ENCODE data around the gene CYSTM1.

CYSTM1 gene

DNA sequence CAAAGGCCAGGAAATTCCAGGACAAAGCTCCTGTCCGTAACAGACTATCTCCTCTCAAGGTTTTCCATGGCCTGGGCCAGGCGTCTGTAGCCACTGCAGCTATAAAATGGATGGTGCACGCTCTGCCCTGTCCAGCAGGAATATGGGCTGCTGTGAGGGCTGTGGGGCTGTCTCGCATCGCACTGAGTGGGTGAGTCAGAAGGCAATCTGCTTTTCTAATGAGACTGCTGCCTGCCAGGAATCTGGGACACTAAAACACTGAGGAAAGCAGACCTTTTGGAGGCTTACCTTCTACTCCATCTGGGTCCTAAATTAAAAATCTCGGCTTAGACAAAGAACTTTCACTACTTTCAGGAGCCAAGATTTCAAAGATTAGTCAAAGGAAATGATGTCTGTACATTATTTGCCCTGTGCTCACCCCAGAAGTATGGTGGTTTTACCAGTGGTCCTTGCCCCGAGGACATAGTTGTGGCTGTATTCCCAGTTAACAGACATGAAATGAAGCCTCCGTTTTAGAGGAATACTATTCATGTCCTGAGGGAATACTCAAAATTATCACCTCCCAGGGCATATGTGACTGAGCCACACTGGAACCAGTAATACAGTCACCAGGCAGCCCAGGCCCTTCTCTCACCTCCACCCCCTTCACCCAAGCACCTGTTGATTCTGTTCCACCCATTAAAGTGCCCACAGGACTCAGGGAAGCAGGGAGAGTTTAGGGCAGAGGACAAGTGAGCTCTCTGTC lies 71.6 kb downstream of the CYSTM1 start:
- H3K9me3 ChIP-seq (ENCODE audit: control insufficient read depth, low read length): no peaks in the 10 kb centered on the region
- peak overlapping the region; percentile 1 for H3K9ac ChIP-seq (ENCODE audit: low read length)
- H3K4me3 ChIP-seq (ENCODE audit: low read length): no peak overlapping the region
- H3K36me3 ChIP-seq (ENCODE audit: control insufficient read depth, insufficient read depth, low read length): peaks cover 21% of the 10 kb centered on the region
- peaks cover 89% of the 10 kb centered on the region for H3K4me1 ChIP-seq (ENCODE audit: control insufficient read depth, insufficient read depth, low read length)
- no peaks in the 10 kb centered on the region for H3K27me3 ChIP-seq (ENCODE audit: control insufficient read depth, insufficient read depth, low read length)

DNA sequence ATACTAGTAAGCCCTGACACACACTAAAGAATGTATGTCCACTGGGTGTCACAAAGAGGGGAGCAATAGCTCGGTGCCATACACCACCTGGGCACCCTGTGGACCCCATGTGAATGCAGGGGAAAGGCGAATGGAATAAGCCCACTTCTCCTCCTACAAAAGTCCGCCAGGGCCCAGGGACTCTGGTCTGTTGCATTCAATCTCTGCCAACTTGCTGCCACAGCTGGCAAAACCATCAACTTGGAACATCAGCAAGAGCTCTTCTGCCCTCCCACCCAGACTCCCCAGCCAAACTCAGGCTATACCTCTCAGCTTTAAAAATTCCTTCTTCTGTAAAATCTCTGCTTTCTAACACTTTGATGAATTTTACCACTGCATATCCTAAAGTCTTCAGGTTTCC lies 73.4 kb downstream of the CYSTM1 start:
- Histone ChIP-seq H3K9ac (ENCODE audit: low read length) (no peak overlapping the region), H3K4me3 (ENCODE audit: low read length) (no peak overlapping the region), H3K36me3 (ENCODE audit: control insufficient read depth, insufficient read depth, low read length) (peaks cover 21% of the 10 kb centered on the region), H3K27me3 (ENCODE audit: control insufficient read depth, insufficient read depth, low read length) (no peaks in the 10 kb centered on the region), H3K9me3 (ENCODE audit: control insufficient read depth, low read length) (no peaks in the 10 kb centered on the region), H3K4me1 (ENCODE audit: control insufficient read depth, insufficient read depth, low read length) (peaks cover 89% of the 10 kb centered on the region)

DNA sequence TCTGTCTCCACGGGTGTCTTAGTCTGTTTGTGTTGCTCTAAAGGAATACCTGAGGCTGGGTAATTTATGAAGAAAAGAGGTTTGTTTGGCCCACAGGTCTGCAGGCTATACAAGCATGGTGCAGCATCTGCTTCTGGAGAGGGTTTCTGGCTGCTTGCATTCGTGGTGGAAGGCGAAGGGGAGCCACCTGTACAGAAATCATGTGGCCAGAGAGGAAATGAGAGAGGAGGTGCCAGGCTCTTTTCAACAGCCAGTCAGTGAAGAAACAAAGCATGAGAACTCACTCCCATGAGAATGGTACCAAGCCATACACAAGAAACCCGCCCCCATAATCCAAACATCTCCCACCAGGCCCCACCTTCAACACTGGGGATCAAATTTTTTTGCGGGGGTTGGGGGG lies 74.5 kb downstream of the CYSTM1 start:
- no peaks in the 10 kb centered on the region for H3K9me3 ChIP-seq (ENCODE audit: control insufficient read depth, low read length)
- peaks cover 91% of the 10 kb centered on the region for H3K4me1 ChIP-seq (ENCODE audit: control insufficient read depth, insufficient read depth, low read length)
- no peak overlapping the region for H3K4me3 ChIP-seq (ENCODE audit: low read length)
- no peaks in the 10 kb centered on the region for H3K27me3 ChIP-seq (ENCODE audit: control insufficient read depth, insufficient read depth, low read length)
- H3K36me3 ChIP-seq (ENCODE audit: control insufficient read depth, insufficient read depth, low read length): peaks cover 20% of the 10 kb centered on the region
- H3K9ac ChIP-seq (ENCODE audit: low read length): no peak overlapping the region

DNA sequence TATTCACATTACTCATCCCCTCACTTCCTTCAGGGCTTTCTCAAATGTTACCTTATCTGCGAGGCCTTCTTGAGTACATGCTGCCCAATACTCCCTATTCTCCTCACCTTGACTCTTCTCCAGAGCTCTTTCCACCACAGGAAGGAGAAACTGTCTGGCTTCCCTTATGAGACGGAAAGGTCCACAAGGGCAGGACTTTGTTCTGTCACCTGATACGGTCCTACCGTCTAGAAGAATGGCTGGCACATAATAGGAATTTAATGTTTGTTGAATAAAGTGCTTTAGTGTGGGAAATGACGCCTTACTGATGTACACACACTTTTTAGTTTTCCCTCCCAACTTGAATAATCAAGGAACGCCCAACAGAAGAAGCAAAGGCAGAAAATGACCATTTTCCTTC lies 75.4 kb downstream of the CYSTM1 start:
- Histone ChIP-seq H3K4me3 (ENCODE audit: low read length) (no peak overlapping the region), H3K4me1 (ENCODE audit: control insufficient read depth, insufficient read depth, low read length) (peaks cover 91% of the 10 kb centered on the region), H3K9ac (ENCODE audit: low read length) (no peak overlapping the region), H3K9me3 (ENCODE audit: control insufficient read depth, low read length) (no peaks in the 10 kb centered on the region), H3K36me3 (ENCODE audit: control insufficient read depth, insufficient read depth, low read length) (peaks cover 12% of the 10 kb centered on the region), H3K27me3 (ENCODE audit: control insufficient read depth, insufficient read depth, low read length) (no peaks in the 10 kb centered on the region)

DNA sequence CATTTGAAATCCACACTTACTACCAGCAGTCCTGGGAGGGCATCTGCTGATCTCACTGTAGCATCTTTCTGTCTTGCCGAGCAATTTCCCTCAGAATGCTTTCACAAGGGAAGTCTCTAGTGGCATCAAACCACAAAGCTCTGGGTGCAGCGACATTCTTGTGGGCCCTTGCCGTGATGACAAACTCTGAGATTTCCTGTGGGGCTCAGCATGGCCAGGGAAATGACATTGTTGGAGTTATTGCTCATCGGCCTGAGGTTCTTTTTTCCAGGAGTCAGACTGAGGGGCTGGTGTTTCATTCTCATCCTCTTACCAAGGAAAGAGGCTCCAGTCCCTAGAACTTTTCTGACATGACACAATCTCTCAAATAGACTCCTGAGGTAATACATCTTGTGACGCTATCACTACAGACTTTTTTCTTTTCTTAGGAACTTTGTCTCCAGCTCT lies 76.6 kb downstream of the CYSTM1 start:
- H3K27me3 ChIP-seq (ENCODE audit: control insufficient read depth, insufficient read depth, low read length): no peaks in the 10 kb centered on the region
- H3K36me3 ChIP-seq (ENCODE audit: control insufficient read depth, insufficient read depth, low read length): peaks cover 4% of the 10 kb centered on the region
- peaks cover 87% of the 10 kb centered on the region for H3K4me1 ChIP-seq (ENCODE audit: control insufficient read depth, insufficient read depth, low read length)
- no peak overlapping the region for H3K4me3 ChIP-seq (ENCODE audit: low read length)
- no peaks in the 10 kb centered on the region for H3K9me3 ChIP-seq (ENCODE audit: control insufficient read depth, low read length)
- no peak overlapping the region for H3K9ac ChIP-seq (ENCODE audit: low read length)

DNA sequence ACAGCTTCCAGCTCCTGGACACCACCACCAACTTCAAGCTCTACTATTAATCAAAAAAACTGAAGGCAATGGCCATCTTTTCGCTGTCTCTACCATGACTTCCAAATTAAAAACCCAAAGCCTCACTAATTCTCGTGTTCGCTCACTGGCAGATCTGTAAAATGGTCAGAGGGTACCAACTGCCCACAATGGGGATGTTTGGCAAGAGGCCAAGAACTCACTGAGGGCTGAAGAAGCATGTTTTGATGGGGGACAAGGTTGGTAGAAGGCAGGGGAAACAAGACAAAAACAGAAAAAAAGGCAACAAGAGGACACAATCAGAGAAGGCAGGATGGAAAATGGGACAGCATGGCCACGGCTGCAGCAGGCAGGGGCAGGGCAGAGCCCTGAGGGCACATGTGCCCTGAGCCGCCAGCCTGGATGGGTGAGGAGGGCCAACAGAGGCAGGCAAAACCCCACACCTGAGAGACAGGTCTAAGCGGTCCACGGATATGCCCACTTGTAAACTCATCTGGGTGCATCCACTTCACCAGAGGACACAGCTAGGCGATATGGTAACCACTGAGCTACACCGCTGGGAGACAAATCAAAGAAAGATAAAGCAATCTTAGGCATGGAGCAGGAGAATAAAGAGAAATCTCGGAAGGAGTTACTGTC lies 77.6 kb downstream of the CYSTM1 start:
- peaks cover 76% of the 10 kb centered on the region for H3K4me1 ChIP-seq (ENCODE audit: control insufficient read depth, insufficient read depth, low read length)
- H3K9ac ChIP-seq (ENCODE audit: low read length): no peak overlapping the region

DNA sequence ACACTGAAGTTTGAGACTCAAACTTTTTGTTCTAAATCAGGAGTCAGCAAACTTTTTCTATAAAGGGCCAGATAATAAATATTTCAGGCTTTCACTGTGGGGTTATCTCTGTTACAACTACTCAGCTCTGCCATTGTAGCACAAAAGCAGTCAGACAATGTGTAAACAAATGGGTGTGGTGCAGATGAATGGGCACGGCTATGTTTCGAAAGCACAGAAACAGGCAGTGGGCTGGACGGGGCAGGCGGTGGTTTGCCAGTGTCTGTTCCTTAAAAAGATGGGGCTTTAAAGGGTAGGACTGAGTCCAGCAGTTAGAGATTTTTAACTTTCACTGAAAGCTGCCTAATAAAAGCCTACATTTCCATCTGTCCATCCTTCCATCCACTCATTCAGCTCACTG lies 79.0 kb downstream of the CYSTM1 start:
- no peaks in the 10 kb centered on the region for H3K9me3 ChIP-seq (ENCODE audit: control insufficient read depth, low read length)
- H3K4me1 ChIP-seq (ENCODE audit: control insufficient read depth, insufficient read depth, low read length): peaks cover 77% of the 10 kb centered on the region
- H3K9ac ChIP-seq (ENCODE audit: low read length): no peak overlapping the region

More for the DNA sequence above, 77.6 kb downstream of the CYSTM1 start:
- peaks cover 4% of the 10 kb centered on the region for H3K36me3 ChIP-seq (ENCODE audit: control insufficient read depth, insufficient read depth, low read length)
- H3K4me3 ChIP-seq (ENCODE audit: low read length): no peak overlapping the region
- no peaks in the 10 kb centered on the region for H3K9me3 ChIP-seq (ENCODE audit: control insufficient read depth, low read length)
- no peaks in the 10 kb centered on the region for H3K27me3 ChIP-seq (ENCODE audit: control insufficient read depth, insufficient read depth, low read length)

DNA sequence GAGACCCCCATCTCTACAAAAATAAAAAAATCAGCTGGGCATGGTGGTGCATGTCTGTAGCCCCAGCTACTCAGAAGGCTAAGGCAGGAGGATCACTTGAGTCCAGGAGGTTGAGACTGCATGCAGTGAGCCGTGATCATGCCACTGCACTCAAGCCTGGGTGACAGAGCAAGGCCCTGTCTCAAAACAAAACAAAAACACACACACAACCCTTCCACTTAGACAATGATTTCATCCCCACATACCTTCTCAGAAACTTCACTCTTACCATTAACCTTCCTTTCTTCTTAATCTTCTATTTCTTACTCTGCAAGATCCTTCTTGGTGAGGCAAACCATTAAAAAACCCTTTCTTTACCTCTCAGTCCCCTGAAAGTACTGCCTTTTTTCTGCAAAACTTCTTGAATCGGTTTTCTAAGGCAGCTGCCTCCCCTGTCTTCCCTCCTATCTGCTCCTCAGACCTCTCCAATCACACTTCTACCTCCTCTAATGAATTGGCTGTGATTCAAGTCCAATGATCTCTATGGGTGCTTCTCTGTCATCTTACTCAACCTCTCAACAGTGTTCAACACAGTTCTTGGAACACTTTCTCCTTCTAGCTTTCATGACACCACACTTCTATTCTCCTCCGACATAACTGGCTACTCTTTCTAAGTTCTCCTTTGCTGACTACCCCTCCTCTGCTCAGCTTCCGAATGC lies 80.6 kb downstream of the CYSTM1 start:
- Histone ChIP-seq H3K27me3 (ENCODE audit: control insufficient read depth, insufficient read depth, low read length) (no peaks in the 10 kb centered on the region), H3K36me3 (ENCODE audit: control insufficient read depth, insufficient read depth, low read length) (peaks cover 4% of the 10 kb centered on the region), H3K4me1 (ENCODE audit: control insufficient read depth, insufficient read depth, low read length) (peaks cover 74% of the 10 kb centered on the region), H3K9me3 (ENCODE audit: control insufficient read depth, low read length) (no peaks in the 10 kb centered on the region), H3K4me3 (ENCODE audit: low read length) (no peak overlapping the region), H3K9ac (ENCODE audit: low read length) (no peak overlapping the region)

More for the DNA sequence above, 79.0 kb downstream of the CYSTM1 start:
- no peak overlapping the region for H3K4me3 ChIP-seq (ENCODE audit: low read length)
- H3K27me3 ChIP-seq (ENCODE audit: control insufficient read depth, insufficient read depth, low read length): no peaks in the 10 kb centered on the region
- H3K36me3 ChIP-seq (ENCODE audit: control insufficient read depth, insufficient read depth, low read length): peaks cover 4% of the 10 kb centered on the region

DNA sequence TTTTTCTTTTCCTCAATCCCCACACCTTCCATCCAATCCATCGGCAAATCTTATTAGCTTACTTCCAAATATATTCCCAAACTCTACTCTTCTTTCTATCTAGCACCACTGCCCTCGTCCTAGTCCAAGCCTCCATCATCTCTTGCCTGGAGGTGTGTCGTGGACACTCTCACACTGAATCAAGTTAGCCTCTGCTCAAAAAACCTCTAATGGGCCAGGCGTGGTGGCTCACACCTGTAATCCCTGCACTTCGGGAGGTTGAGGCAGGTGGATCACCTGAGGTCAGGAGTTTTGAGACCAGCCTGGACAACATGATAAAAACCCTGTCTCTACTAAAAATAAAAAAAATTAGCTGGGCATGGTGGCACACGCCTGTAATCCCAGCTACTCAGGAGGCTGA lies 81.7 kb downstream of the CYSTM1 start:
- Histone ChIP-seq H3K27me3 (ENCODE audit: control insufficient read depth, insufficient read depth, low read length) (no peaks in the 10 kb centered on the region), H3K9ac (ENCODE audit: low read length) (no peak overlapping the region), H3K36me3 (ENCODE audit: control insufficient read depth, insufficient read depth, low read length) (no peaks in the 10 kb centered on the region), H3K4me3 (ENCODE audit: low read length) (no peak overlapping the region), H3K4me1 (ENCODE audit: control insufficient read depth, insufficient read depth, low read length) (peaks cover 75% of the 10 kb centered on the region), H3K9me3 (ENCODE audit: control insufficient read depth, low read length) (no peaks in the 10 kb centered on the region)

DNA sequence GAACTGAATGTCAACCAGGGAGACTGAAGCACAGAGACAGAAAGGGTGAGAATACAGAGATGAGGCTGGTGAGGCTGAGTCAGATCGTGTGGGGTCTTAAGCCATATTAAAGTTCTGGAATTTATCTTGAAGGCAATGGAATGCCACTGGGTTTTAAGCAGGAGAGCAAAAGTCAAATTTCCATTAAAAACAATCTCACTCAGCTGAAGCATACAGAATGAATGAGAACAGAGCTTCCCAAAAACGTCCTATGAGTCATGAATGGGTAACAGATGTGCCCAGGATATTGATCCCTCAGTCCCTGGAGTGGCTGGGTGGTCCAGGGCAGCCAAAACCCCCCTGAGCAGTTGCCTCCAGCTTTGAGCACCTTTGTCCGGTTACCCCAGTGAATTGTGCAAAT lies 83.0 kb downstream of the CYSTM1 start:
- Histone ChIP-seq H3K9me3 (ENCODE audit: control insufficient read depth, low read length) (no peaks in the 10 kb centered on the region), H3K4me1 (ENCODE audit: control insufficient read depth, insufficient read depth, low read length) (peaks cover 74% of the 10 kb centered on the region), H3K27me3 (ENCODE audit: control insufficient read depth, insufficient read depth, low read length) (no peaks in the 10 kb centered on the region), H3K9ac (ENCODE audit: low read length) (no peak overlapping the region), H3K36me3 (ENCODE audit: control insufficient read depth, insufficient read depth, low read length) (no peaks in the 10 kb centered on the region), H3K4me3 (ENCODE audit: low read length) (no peak overlapping the region)

DNA sequence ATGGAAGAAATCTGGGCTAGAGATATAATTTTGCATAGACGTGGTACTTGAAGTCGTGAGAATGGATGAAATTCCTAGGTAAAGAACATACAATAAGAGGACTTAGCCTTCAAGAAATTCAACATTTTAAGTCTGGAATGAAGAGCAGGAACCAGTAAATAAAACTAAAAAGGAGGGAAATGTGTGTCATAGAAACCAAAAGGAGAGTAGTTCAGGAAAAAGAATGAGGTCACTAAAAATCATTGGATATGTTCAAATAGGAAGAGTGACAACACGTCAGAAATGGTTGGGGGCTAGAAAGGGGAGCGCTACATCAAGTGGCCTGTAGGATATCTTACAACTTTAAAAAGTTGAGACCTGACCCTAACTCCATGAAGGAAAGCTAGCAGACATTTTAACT lies 83.9 kb downstream of the CYSTM1 start:
- Histone ChIP-seq H3K4me1 (ENCODE audit: control insufficient read depth, insufficient read depth, low read length) (peaks cover 67% of the 10 kb centered on the region), H3K9ac (ENCODE audit: low read length) (no peak overlapping the region), H3K9me3 (ENCODE audit: control insufficient read depth, low read length) (no peaks in the 10 kb centered on the region), H3K4me3 (ENCODE audit: low read length) (no peak overlapping the region), H3K27me3 (ENCODE audit: control insufficient read depth, insufficient read depth, low read length) (no peaks in the 10 kb centered on the region), H3K36me3 (ENCODE audit: control insufficient read depth, insufficient read depth, low read length) (no peaks in the 10 kb centered on the region)

DNA sequence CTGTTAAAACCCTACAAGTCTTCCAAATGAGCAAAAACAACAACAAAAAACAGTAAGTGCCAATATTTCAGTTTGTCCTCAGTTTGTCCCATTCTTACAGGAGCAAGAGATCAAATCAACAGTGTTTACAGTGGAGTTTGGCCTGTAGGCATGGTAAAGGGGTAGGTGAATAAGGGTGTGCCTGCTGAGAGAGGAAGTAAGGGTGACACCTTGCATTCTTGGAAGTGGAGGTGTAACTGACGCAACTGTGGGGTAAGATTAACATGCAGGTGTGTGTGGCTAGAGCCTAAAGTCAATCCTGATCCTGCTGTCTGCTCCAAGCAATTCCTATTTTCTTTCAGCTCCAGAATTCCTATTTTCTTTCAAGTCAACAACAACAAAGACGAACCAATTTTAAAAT lies 84.5 kb downstream of the CYSTM1 start:
- H3K4me3 ChIP-seq (ENCODE audit: low read length): no peak overlapping the region
- no peaks in the 10 kb centered on the region for H3K36me3 ChIP-seq (ENCODE audit: control insufficient read depth, insufficient read depth, low read length)
- no peaks in the 10 kb centered on the region for H3K27me3 ChIP-seq (ENCODE audit: control insufficient read depth, insufficient read depth, low read length)
- H3K9me3 ChIP-seq (ENCODE audit: control insufficient read depth, low read length): no peaks in the 10 kb centered on the region
- peak overlapping the region; percentile 13 for H3K9ac ChIP-seq (ENCODE audit: low read length)
- H3K4me1 ChIP-seq (ENCODE audit: control insufficient read depth, insufficient read depth, low read length): peaks cover 61% of the 10 kb centered on the region

All from mucosa of stomach (tissue), 1 donor.